Esophagus squamous epithelium (tissue), 5 donors: ENCODE data around the gene TNFRSF25. TPM values are rescaled to one million over a fixed set of nuclear protein-coding genes. Genes with fewer than 3 reads are reported as not detected.

Experiments
- DNase-seq: peaks from one replicate; lab custom pipeline; 2025; lab: John Stamatoyannopoulos, UW
- H3K27ac ChIP-seq, 4 donors: fragments of 200-600 bp; sonication (generic); one replicate each; pipeline ENCODE4 v1.5.1; 2016 to 2019; ENCODE audit warnings: mild to moderate bottlenecking in 1 of 4
- H3K27me3 ChIP-seq, 4 donors: fragments of 200-600 bp; sonication (generic); 1 replicate in 3 of 4; 2 replicates in 1 of 4; pipeline versions ENCODE4 v1.5.1 to v1.6.0; 2017 to 2021; ENCODE audit warnings: antibody characterized with exemption in 1 of 4
- H3K36me3 ChIP-seq, 3 donors: fragments of 200-600 bp; sonication (generic); one replicate each; pipeline ENCODE4 v1.5.1; 2016 to 2019
- H3K4me1 ChIP-seq, 3 donors: fragments of 200-600 bp; sonication (generic); one replicate each; pipeline ENCODE4 v1.5.1; 2017 to 2019
- H3K4me3 ChIP-seq, 4 donors: fragments of 200-600 bp; sonication (generic); 1 replicate in 3 of 4; 2 replicates in 1 of 4; pipeline ENCODE4 v1.5.1; 2016 to 2019; ENCODE audit warnings: mild to moderate bottlenecking in 2 of 4, moderate library complexity in 1 of 4
- H3K9me3 ChIP-seq, 3 donors: fragments of 200-600 bp; sonication (generic); one replicate each; pipeline ENCODE4 v1.5.1; 2016 to 2019
- CTCF ChIP-seq, 6 experiments: fragments of 450-650 bp in 4 of 6; fragments of 200-600 bp in 2 of 6; sonication (generic) in 2 of 6; IDR thresholded peaks; one replicate each; pipeline ENCODE4 v1.5.1; 2016 to 2019; ENCODE audit warnings: antibody characterized with exemption in 6 of 6, mild to moderate bottlenecking in 4 of 6, moderate library complexity in 4 of 6
- POLR2A ChIP-seq, 4 donors: fragments of 450-650 bp; IDR thresholded peaks; one replicate each; pipeline ENCODE4 v1.6.1; 2017; ENCODE audit warnings: antibody characterized with exemption in 4 of 4, mild to moderate bottlenecking in 4 of 4, moderate library complexity in 3 of 4
- WGBS, 2 donors: methylation state at CpG; one replicate each; pipeline ENCODE4 v1.1.5; 2018; 5-methylcytosine and 5-hydroxymethylcytosine counted together
- intact Hi-C: fragments of 100-400 bp; cut with DNase I; formaldehyde crosslinking; loops from one replicate; pipeline ENCODE4 v1.15.0; 2022
- total RNA-seq, 4 donors: library from RNA; depleted of rRNA; stranded (reverse); fragments of >200 nt; gene quantifications; one replicate each; pipeline ENCODE4 v1.1.0, GENCODE V29; 2016
- donor health status: DM: yes; HTN: yes; CAD: no.

Gene TNFRSF25
- total RNA-seq, 4 donors from 2014 or later = 22.1 to 47.3 (median 34.3) TPM

- Histone ChIP-seq H3K27me3 (peaks cover 0 to 25% (median 0%) of the 10 kb centered on the region in 4 donors), H3K9me3 (no peaks in the 10 kb centered on the region), H3K4me3 (no peak overlapping the region), H3K27ac (no peak overlapping the region), H3K36me3 (no peaks in the 10 kb centered on the region), H3K4me1 (peaks cover 0 to 17% (median 7%) of the 10 kb centered on the region in 3 donors)
- TF ChIP-seq POLR2A (IDR thresholded peaks at IDR 0.05) (no peak), CTCF (IDR thresholded peaks at IDR 0.05) (no peak)
- intact Hi-C loops = no loop called here
- WGBS, 2 donors = 60 to 75% methylated on average over 1 to 2 of the region's 11 CpGs
- no peak for DNase-seq
These were observed 42.8 kb upstream of the TNFRSF25 start for GRCh38 chr1:6508816-6509189.

GRCh38 chr1:6508154-6508815, 42.3 kb upstream of the TNFRSF25 start:
- WGBS, 2 donors = 87 to 91% methylated on average over 3 to 10 of the region's 18 CpGs
- H3K9me3 ChIP-seq = no peaks in the 10 kb centered on the region
- H3K4me3 ChIP-seq = no peak overlapping the region
- intact Hi-C loops = no loop called here
- H3K36me3 ChIP-seq = no peaks in the 10 kb centered on the region
- no peak for DNase-seq
- peaks cover 0 to 25% (median 0%) of the 10 kb centered on the region in 4 donors for H3K27me3 ChIP-seq
- no peak overlapping the region for H3K27ac ChIP-seq
- H3K4me1 ChIP-seq = peaks cover 0 to 13% (median 7%) of the 10 kb centered on the region in 3 donors
- no peak for TF ChIP-seq POLR2A (IDR thresholded peaks at IDR 0.05)
- no peak for TF ChIP-seq CTCF (IDR thresholded peaks at IDR 0.05)

GRCh38 chr1:6507461-6507911, 41.5 kb upstream of the TNFRSF25 start:
- no peak for TF ChIP-seq POLR2A (IDR thresholded peaks at IDR 0.05)
- TF ChIP-seq CTCF (IDR thresholded peaks at IDR 0.05) = no peak
- Histone ChIP-seq H3K4me3 (no peak overlapping the region), H3K36me3 (no peaks in the 10 kb centered on the region), H3K27me3 (peaks cover 0 to 25% (median 0%) of the 10 kb centered on the region in 4 donors), H3K9me3 (no peaks in the 10 kb centered on the region), H3K4me1 (peaks cover 0 to 10% (median 3%) of the 10 kb centered on the region in 3 donors), H3K27ac (peak overlapping the region in 1 of 4 donors; percentile 9)
- DNase-seq = no peak
- intact Hi-C loops = no loop called here
- 60% methylated on average over 1 of the region's 12 CpGs; no CpG with 5 or more reads in 1 of the 2 donors for WGBS, 2 donors

- no peak for DNase-seq
- intact Hi-C loops = no loop called here
- Histone ChIP-seq H3K36me3 (no peaks in the 10 kb centered on the region), H3K4me1 (peaks cover 0 to 10% (median 6%) of the 10 kb centered on the region in 3 donors), H3K27ac (peak overlapping the region in 1 of 4 donors; percentile 9), H3K27me3 (peaks cover 0 to 25% (median 0%) of the 10 kb centered on the region in 4 donors), H3K9me3 (no peaks in the 10 kb centered on the region), H3K4me3 (no peak overlapping the region)
- WGBS, 2 donors = 58 to 71% methylated on average over 6 of the region's 7 CpGs
- no peak for TF ChIP-seq POLR2A (IDR thresholded peaks at IDR 0.05)
- no peak for TF ChIP-seq CTCF (IDR thresholded peaks at IDR 0.05)
These were observed 41.1 kb upstream of the TNFRSF25 start for GRCh38 chr1:6507037-6507428.

GRCh38 chr1:6506210-6507036, 40.5 kb upstream of the TNFRSF25 start:
- 62 to 89% methylated on average over 6 to 8 of the region's 31 CpGs for WGBS, 2 donors
- no peaks in the 10 kb centered on the region for H3K36me3 ChIP-seq
- no peak for TF ChIP-seq POLR2A (IDR thresholded peaks at IDR 0.05)
- TF ChIP-seq CTCF (IDR thresholded peaks at IDR 0.05) = no peak
- no peak overlapping the region for H3K4me3 ChIP-seq
- H3K27ac ChIP-seq = no peak overlapping the region
- no peak for DNase-seq
- peaks cover 0 to 15% (median 11%) of the 10 kb centered on the region in 3 donors for H3K4me1 ChIP-seq
- H3K27me3 ChIP-seq = peaks cover 0 to 28% (median 0%) of the 10 kb centered on the region in 4 donors
- intact Hi-C loops = no loop called here
- no peaks in the 10 kb centered on the region for H3K9me3 ChIP-seq
